ENCODE data around the gene CUX1. TPM values are rescaled to one million over a fixed set of nuclear protein-coding genes. Genes with fewer than 3 reads are reported as not detected.

The CUX1 gene
- total RNA-seq, 1 experiment from 2014 or later, result 39.6 TPM

GRCh38 chr7:101902680-101903514 is 85.5 kb downstream of the CUX1 start:
- Histone ChIP-seq H3K9me2 (replicated peaks; ENCODE audit: low read length) (no peaks in the 10 kb centered on the region), H3K79me2 (ENCODE audit: low read length) (peaks cover 82% of the 10 kb centered on the region), H3K27ac (ENCODE audit: low read length) (no peak overlapping the region), H3K27me3 (ENCODE audit: low read length) (no peaks in the 10 kb centered on the region), H3K9me3 (ENCODE audit: low read length) (no peaks in the 10 kb centered on the region), H3F3A (ENCODE audit: low read length, unreplicated experiment) (no peaks in the 10 kb centered on the region), H3K4me1 (ENCODE audit: insufficient read depth, low read length) (no peaks in the 10 kb centered on the region), H3K4me2 (ENCODE audit: low read length) (no peak overlapping the region), H3K4me3 (ENCODE audit: low read length) (no peak overlapping the region), H3K9ac (ENCODE audit: low read length) (no peak overlapping the region), H2AFZ (ENCODE audit: low read length) (no peak overlapping the region), H3K36me3 (ENCODE audit: low read depth, low read length) (no peaks in the 10 kb centered on the region), H4K20me1 (ENCODE audit: low read length) (no peaks in the 10 kb centered on the region)
- no peak for DNase-seq
- BruUV-seq (replicated peaks), result no TSS peak
- TF ChIP-seq EZH2phosphoT487 (IDR thresholded peaks at IDR 0.05; ENCODE audit: borderline replicate concordance, low read length) (no peak), CTCF (conservative IDR thresholded peaks at IDR 0.05; ENCODE audit: low read depth, low read length) (no peak), EZH2 (IDR thresholded peaks at IDR 0.05; ENCODE audit: low read length, unreplicated experiment) (no peak)
- ChIA-PET CTCF (no interaction called here), POLR2A (ENCODE audit: unreplicated experiment) (no interaction called here)
- ATAC-seq, result no peak
- intact Hi-C loops (cut with micrococcal nuclease), result no loop called here

GRCh38 chr7:101903515-101903868 is 86.1 kb downstream of the CUX1 start:
- Histone ChIP-seq H2AFZ (ENCODE audit: low read length) (no peak overlapping the region), H3K36me3 (ENCODE audit: low read depth, low read length) (no peaks in the 10 kb centered on the region), H3K27me3 (ENCODE audit: low read length) (no peaks in the 10 kb centered on the region), H3K9me3 (ENCODE audit: low read length) (no peaks in the 10 kb centered on the region), H3K4me2 (ENCODE audit: low read length) (no peak overlapping the region), H3K27ac (ENCODE audit: low read length) (no peak overlapping the region), H3K79me2 (ENCODE audit: low read length) (peaks cover 81% of the 10 kb centered on the region), H3F3A (ENCODE audit: low read length, unreplicated experiment) (no peaks in the 10 kb centered on the region), H3K9me2 (replicated peaks; ENCODE audit: low read length) (no peaks in the 10 kb centered on the region), H4K20me1 (ENCODE audit: low read length) (no peaks in the 10 kb centered on the region), H3K9ac (ENCODE audit: low read length) (no peak overlapping the region), H3K4me1 (ENCODE audit: insufficient read depth, low read length) (no peaks in the 10 kb centered on the region), H3K4me3 (ENCODE audit: low read length) (no peak overlapping the region)
- intact Hi-C loops (cut with micrococcal nuclease), result no loop called here
- ATAC-seq (no peak), DNase-seq (no peak)
- no peak for TF ChIP-seq EZH2phosphoT487 (IDR thresholded peaks at IDR 0.05; ENCODE audit: borderline replicate concordance, low read length)
- TF ChIP-seq CTCF (conservative IDR thresholded peaks at IDR 0.05; ENCODE audit: low read depth, low read length), result no peak
- no peak for TF ChIP-seq EZH2 (IDR thresholded peaks at IDR 0.05; ENCODE audit: low read length, unreplicated experiment)
- POLR2A ChIA-PET (ENCODE audit: unreplicated experiment), result no interaction called here
- CTCF ChIA-PET, result no interaction called here
- no TSS peak for BruUV-seq (replicated peaks)

- Histone ChIP-seq H3K9me3 (ENCODE audit: low read length) (no peaks in the 10 kb centered on the region), H3K27me3 (ENCODE audit: low read length) (no peaks in the 10 kb centered on the region), H4K20me1 (ENCODE audit: low read length) (no peaks in the 10 kb centered on the region), H3K9ac (ENCODE audit: low read length) (no peak overlapping the region), H2AFZ (ENCODE audit: low read length) (no peak overlapping the region), H3K79me2 (ENCODE audit: low read length) (peaks cover 82% of the 10 kb centered on the region), H3K9me2 (replicated peaks; ENCODE audit: low read length) (no peaks in the 10 kb centered on the region), H3F3A (ENCODE audit: low read length, unreplicated experiment) (no peaks in the 10 kb centered on the region), H3K4me3 (ENCODE audit: low read length) (no peak overlapping the region), H3K27ac (ENCODE audit: low read length) (no peak overlapping the region), H3K4me2 (ENCODE audit: low read length) (no peak overlapping the region), H3K4me1 (ENCODE audit: insufficient read depth, low read length) (no peaks in the 10 kb centered on the region), H3K36me3 (ENCODE audit: low read depth, low read length) (no peaks in the 10 kb centered on the region)
- no peak for ATAC-seq
- ChIA-PET CTCF (no interaction called here), POLR2A (ENCODE audit: unreplicated experiment) (no interaction called here)
- no peak for DNase-seq
- no peak for TF ChIP-seq EZH2 (IDR thresholded peaks at IDR 0.05; ENCODE audit: low read length, unreplicated experiment)
- BruUV-seq (replicated peaks), result no TSS peak
- intact Hi-C loops (cut with micrococcal nuclease), result no loop called here
Measured at GRCh38 chr7:101904019-101904418, 86.6 kb downstream of the CUX1 start.
